Astrocyte (in vitro differentiated cells and primary cell): ENCODE results near the gene VSTM5. TPM values are rescaled to one million over a fixed set of nuclear protein-coding genes. Genes with fewer than 3 reads are reported as not detected.
A peak's percentile ranks its signal among the peaks of the same experiment; 100 is the strongest.
"Not testable (repeated sequence)": the region's sequence is repeated elsewhere in the genome, so short reads cannot be mapped to it uniquely, and the experiment has no call there.

Experiments used
- DNase-seq: peaks from one replicate; pipeline ENCODE4 v3.0.0-alpha.2; 2010; ENCODE audit warnings: low read depth
- FAIRE-seq: peaks from 2 replicates; lab custom pipeline; 2011; peaks lifted over from hg19 to GRCh38; lab: Jason Lieb, UNC
- H2AFZ ChIP-seq: 2 replicates; pipeline ENCODE4 v1.6.0; 2012; ENCODE audit warnings: low read depth, low read length, inconsistent platforms
- H3K27ac ChIP-seq: 2 replicates; pipeline ENCODE4 v1.5.1; 2011; ENCODE audit warnings: low read depth, low read length, inconsistent platforms
- H3K27me3 ChIP-seq: 2 replicates; pipeline ENCODE4 v1.6.0; 2011; ENCODE audit warnings: low read length, inconsistent platforms; ENCODE audit not compliant: insufficient read depth
- H3K36me3 ChIP-seq: 2 replicates; pipeline ENCODE4 v1.5.1; 2011; ENCODE audit warnings: low read length, inconsistent platforms; ENCODE audit not compliant: insufficient read depth
- H3K4me1 ChIP-seq: 2 replicates; pipeline ENCODE4 v1.5.1; 2011; ENCODE audit warnings: low read length, inconsistent platforms; ENCODE audit not compliant: insufficient read depth
- H3K4me2 ChIP-seq: 2 replicates; pipeline ENCODE4 v1.6.0; 2012; ENCODE audit warnings: low read length, inconsistent platforms
- H3K4me3 ChIP-seq: 2 replicates; pipeline ENCODE4 v1.5.1; 2011; ENCODE audit warnings: low read depth, mild to moderate bottlenecking, low read length, inconsistent platforms; ENCODE audit not compliant: insufficient read depth
- H3K79me2 ChIP-seq: 2 replicates; pipeline ENCODE4 v1.6.0; 2012; ENCODE audit warnings: mild to moderate bottlenecking, low read length, inconsistent platforms; ENCODE audit not compliant: insufficient read depth
- H3K9ac ChIP-seq: 2 replicates; pipeline ENCODE4 v1.6.0; 2012; ENCODE audit warnings: mild to moderate bottlenecking, low read length, inconsistent platforms
- H3K9me3 ChIP-seq: 2 replicates; pipeline ENCODE4 v1.5.1; 2012; ENCODE audit warnings: low read depth, mild to moderate bottlenecking, low read length, inconsistent platforms; ENCODE audit not compliant: insufficient read depth
- H4K20me1 ChIP-seq: 2 replicates; pipeline ENCODE4 v1.6.0; 2012; ENCODE audit warnings: low read length, inconsistent platforms; ENCODE audit not compliant: insufficient read depth
- H3K27ac Mint-ChIP-seq: one replicate; pipeline ENCODE4 v1.8.0; 2021; ENCODE audit warnings: mild to moderate bottlenecking, mixed read lengths; ENCODE audit not compliant: unreplicated experiment
- H3K27me3 Mint-ChIP-seq: one replicate; pipeline ENCODE4 v1.8.0; 2021; ENCODE audit warnings: low read depth, mixed read lengths; ENCODE audit not compliant: unreplicated experiment
- H3K36me3 Mint-ChIP-seq: one replicate; pipeline ENCODE4 v1.8.0; 2021; ENCODE audit warnings: low read depth, mixed read lengths; ENCODE audit not compliant: unreplicated experiment
- H3K4me1 Mint-ChIP-seq: one replicate; pipeline ENCODE4 v1.8.0; 2021; ENCODE audit warnings: low read depth, mixed read lengths; ENCODE audit not compliant: unreplicated experiment
- H3K4me3 Mint-ChIP-seq: one replicate; pipeline ENCODE4 v1.8.0; 2021; ENCODE audit warnings: mild to moderate bottlenecking, moderate library complexity, mixed read lengths; ENCODE audit not compliant: unreplicated experiment
- H3K9me3 Mint-ChIP-seq: one replicate; pipeline ENCODE4 v1.8.0; 2021; ENCODE audit warnings: mild to moderate bottlenecking, mixed read lengths; ENCODE audit not compliant: unreplicated experiment
- CTCF ChIP-seq: IDR thresholded peaks from 2 replicates; pipeline ENCODE4 v1.5.1; 2011; ENCODE audit warnings: low read depth, mild to moderate bottlenecking, inconsistent platforms, low read length, moderate library complexity; ENCODE audit not compliant: insufficient read depth
- EZH2 ChIP-seq: IDR thresholded peaks from 2 replicates; pipeline ENCODE4 v1.6.1; 2012; ENCODE audit warnings: mild to moderate bottlenecking, low read length, inconsistent platforms; ENCODE audit not compliant: insufficient read depth
- total RNA-seq: library from RNA; stranded (reverse); gene quantifications from 2 replicates; pipeline ENCODE4 v1.2.1, GENCODE V29; 2021

The VSTM5 gene
- total RNA-seq, 1 donor from 2014 or later = 0.45 TPM

GRCh38 chr11:93783362-93783761 is 67.1 kb downstream of the VSTM5 start:
- Histone ChIP-seq H3K9ac (peak overlapping the region; percentile 99), H3K27me3 (no peaks in the 10 kb centered on the region), H3K4me3 (peak overlapping the region; percentile 98), H4K20me1 (peaks cover 32% of the 10 kb centered on the region), H3K9me3 (no peaks in the 10 kb centered on the region), H3K4me2 (peak overlapping the region; percentile 89), H3K36me3 (no peaks in the 10 kb centered on the region), H2AFZ (peak overlapping the region; percentile 92), H3K79me2 (peaks cover 43% of the 10 kb centered on the region), H3K27ac (no peak overlapping the region), H3K4me1 (peaks cover 15% of the 10 kb centered on the region)
- Mint-ChIP-seq H3K27me3 (no peaks in the 10 kb centered on the region), H3K36me3 (peaks cover 10% of the 10 kb centered on the region), H3K9me3 (no peaks in the 10 kb centered on the region), H3K4me1 (peaks cover 22% of the 10 kb centered on the region), H3K4me3 (peak overlapping the region; percentile 99), H3K27ac (no peak overlapping the region)
- no peak for TF ChIP-seq CTCF
- FAIRE-seq (no peak), DNase-seq (no peak)

- Mint-ChIP-seq H3K27ac (no peak overlapping the region), H3K4me1 (no peaks in the 10 kb centered on the region), H3K9me3 (peaks cover 3% of the 10 kb centered on the region), H3K4me3 (no peak overlapping the region), H3K27me3 (no peaks in the 10 kb centered on the region), H3K36me3 (peaks cover 12% of the 10 kb centered on the region)
- Histone ChIP-seq H4K20me1 (no peaks in the 10 kb centered on the region), H3K27ac (no peak overlapping the region), H3K4me2 (no peak overlapping the region), H3K79me2 (no peaks in the 10 kb centered on the region), H3K27me3 (no peaks in the 10 kb centered on the region), H3K9me3 (no peaks in the 10 kb centered on the region), H3K4me3 (no peak overlapping the region), H3K9ac (no peak overlapping the region), H3K36me3 (no peaks in the 10 kb centered on the region), H2AFZ (no peak overlapping the region), H3K4me1 (no peaks in the 10 kb centered on the region)
- TF ChIP-seq EZH2 = no peak
- peak; percentile 19 for TF ChIP-seq CTCF
- no peak for DNase-seq
- FAIRE-seq = no peak
Observed at GRCh38 chr11:93775289-93775688, 75.1 kb downstream of the VSTM5 start.

GRCh38 chr11:93774560-93774959 is 75.9 kb downstream of the VSTM5 start:
- H3K9ac ChIP-seq, H3K79me2 ChIP-seq, H2AFZ ChIP-seq, FAIRE-seq, H3K27me3 Mint-ChIP-seq, DNase-seq, H4K20me1 ChIP-seq, H3K4me3 ChIP-seq, H3K9me3 ChIP-seq, H3K4me1 ChIP-seq, H3K27ac Mint-ChIP-seq, H3K9me3 Mint-ChIP-seq, H3K27ac ChIP-seq, H3K36me3 ChIP-seq, H3K27me3 ChIP-seq, H3K4me3 Mint-ChIP-seq, H3K4me1 Mint-ChIP-seq, H3K4me2 ChIP-seq: not testable (repeated sequence)
- H3K36me3 Mint-ChIP-seq = peaks cover 10% of the 10 kb centered on the region
